Activated CD4-positive, alpha-beta T cell treated with anti-CD3 and anti-CD28 coated beads for 48 hours (primary cell): Measurements from ENCODE around the gene DNLZ.
A peak's percentile ranks its signal among the peaks of the same experiment; 100 is the strongest.
"Not testable (repeated sequence)": the region's sequence is repeated elsewhere in the genome, so short reads cannot be mapped to it uniquely, and the experiment has no call there.

ENCODE experiments used
- DNase-seq: peaks from one replicate; pipeline ENCODE4 v3.0.0-alpha.2; 2020

Gene DNLZ

DNA sequence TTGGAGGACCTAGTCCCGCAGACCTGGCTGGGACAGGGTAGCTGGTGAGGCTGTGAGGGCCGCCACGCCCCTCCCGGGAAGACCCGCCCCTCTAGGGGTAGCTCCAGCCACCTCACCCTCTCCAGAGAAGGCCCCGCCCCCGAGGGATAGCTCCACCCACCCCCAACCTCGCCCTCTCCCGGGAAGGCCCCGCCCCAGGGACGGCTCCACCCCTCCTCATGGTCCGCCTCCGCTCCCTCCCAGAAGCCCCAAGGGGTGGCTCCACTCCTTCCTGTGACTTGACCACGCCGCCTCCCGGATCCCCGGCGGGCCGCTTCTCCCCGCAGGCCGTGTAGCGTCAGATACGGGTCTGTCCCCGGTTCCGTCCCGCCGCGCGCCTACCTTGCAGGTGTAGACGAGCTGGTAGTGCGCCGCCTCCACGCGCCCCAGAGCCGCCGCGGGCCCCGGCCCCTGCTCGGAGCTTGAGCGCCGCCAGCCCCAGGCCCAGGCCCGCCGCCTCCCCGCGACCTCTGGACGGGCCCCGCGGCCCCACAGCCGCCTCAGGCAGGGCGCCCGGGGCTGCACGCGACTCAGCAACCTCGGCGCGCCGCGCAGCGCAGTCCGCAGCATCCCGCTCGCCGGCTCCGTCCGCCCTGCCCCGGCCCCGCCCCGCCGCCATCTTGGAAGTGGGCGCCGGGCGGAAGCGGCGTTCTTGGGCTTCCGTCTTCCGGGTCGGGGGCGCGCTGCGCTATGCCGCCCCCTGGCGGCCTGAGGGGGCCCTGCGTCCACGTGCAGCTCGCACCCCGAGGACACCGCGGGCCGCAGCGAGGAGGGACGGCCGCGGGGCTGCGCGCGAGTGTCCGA, at the start of gene DNLZ:
DNLZ (minus strand) TSS at position 639 of the 843 bp plus-strand sequence; CDS start at position 609, 30 bp downstream.
- DNase-seq: peak; percentile 98

DNA sequence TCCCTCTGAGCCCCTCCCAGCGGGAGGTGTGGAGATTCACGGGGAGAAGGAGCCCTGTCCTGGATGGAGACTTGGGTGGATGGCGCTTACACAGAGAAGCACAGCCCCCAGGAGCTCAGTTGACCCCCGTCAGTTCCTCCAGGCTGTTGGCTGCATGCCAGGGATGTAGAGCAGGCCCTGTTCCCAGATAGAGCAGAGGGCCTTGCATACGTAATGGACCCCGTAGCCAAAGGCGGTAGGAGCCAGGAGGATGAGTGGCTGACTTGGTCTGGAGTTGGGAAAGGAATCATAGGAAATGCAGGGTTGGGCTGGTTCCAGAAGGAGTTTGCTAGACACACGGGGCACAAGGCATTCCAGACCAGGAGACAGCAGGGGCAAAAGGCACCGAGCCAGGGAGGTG, 49.4 kb upstream of the DNLZ start:
- DNase-seq: no peak

DNA sequence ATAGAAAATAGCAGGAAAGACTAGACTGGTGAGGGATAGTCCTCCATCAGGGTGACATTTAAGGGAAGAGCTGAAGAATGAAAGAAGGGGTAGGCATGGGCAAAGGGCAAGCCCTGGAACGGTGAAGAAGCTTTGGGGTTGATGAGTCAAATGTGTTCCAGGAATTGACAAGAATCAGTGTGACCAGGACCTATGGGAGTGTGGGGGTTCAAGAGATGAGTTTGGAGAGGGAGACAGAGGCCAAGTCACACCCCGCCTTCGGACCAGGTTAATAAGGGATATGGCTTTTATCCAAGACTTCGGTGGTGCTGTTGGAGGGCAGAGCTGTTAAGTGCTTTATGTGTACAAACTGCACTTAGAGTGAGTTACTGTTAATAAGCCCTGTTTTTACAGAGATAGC, 47.8 kb upstream of the DNLZ start:
- no peak for DNase-seq

DNA sequence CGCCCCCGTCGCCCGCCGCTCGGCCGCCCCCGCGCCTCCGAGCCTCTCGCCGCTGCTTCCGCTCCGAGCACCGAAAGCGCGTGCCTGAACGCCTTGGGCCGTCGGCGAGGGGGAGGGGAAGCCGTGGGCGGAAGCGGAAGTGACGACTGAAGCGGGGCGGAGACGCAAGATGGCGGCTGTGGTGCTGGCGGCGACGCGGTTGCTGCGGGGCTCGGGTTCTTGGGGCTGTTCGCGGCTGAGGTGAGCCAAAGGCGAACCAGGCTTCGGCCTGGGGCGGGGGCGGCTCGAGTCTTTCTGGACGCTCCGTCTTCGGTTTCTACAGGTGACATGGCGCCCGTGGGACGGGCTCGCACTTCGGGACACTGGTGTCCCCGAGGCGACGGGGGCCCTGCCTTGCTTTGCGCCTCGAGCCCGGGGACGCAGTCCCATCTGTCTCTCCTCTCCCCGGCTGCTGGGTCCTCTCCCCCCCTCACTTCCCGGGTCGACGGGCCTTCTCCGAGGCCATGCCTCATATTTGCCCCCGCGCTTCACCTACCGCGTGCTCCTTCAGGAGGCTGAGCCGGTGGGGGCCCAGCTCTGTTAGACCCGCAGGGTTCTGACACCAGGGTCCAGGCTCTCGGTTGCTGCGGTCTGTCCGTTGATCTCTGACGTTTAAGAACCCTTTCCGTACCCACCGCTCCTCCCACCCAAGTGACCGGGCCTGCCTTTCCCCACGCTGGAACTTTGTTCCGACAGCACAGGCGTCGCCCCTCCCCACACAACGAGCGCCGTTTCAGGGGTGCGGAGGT, 47.1 kb upstream of the DNLZ start, which contains the start of the genes ENTR1 and PMPCA:
ENTR1 (minus strand) TSS at position 115 of the 788 bp plus-strand sequence. CDS start 217 bp downstream, outside the sequence.
PMPCA (plus strand) TSS at position 159 of the 788 bp plus-strand sequence; CDS start at position 170, 11 bp downstream.
- DNase-seq: peak; percentile 98

DNA sequence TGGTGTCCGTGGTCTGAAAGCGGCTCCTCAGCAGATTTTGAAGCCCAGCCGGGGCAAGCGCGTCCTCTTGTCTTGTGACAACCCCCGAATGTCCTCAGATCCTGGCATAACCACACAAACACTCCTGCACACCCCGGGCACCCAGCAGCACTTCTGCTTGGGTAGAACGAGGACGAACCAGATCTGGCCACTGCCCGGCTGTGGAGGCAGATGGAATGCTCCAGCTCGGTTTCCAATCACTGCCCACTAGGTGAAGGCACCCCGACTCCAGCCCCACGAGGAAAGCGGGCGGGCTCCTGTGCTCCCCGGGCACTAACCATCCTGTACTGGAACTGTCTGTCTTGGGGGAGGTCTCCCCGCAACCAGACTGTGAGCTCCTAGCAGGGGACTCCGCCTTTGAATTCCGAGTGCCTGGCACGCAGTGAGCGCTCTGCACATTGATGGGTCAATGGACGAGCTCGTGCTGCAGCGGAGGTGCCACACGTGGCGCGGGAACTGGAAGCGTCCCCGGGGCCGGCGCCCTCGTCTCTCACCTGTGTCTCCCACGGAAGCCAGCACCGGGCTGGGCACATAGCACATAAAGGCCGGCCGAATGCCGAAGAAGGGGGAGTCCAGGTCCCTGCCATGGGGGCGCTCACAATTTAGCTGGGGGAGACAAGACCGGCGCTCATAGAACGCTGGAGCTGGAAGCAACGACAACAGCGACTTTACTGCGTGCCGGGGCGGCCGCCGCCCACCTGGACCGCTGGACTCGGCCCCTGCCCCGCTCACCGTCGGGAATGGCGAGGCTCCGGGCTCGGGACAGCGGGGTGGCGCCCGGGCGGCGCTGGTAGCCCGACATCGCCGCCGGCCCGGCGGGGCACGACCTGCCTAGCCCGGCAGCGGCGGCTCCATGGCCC, 46.3 kb upstream of the DNLZ start:
- DNase-seq: peak; percentile 58

DNA sequence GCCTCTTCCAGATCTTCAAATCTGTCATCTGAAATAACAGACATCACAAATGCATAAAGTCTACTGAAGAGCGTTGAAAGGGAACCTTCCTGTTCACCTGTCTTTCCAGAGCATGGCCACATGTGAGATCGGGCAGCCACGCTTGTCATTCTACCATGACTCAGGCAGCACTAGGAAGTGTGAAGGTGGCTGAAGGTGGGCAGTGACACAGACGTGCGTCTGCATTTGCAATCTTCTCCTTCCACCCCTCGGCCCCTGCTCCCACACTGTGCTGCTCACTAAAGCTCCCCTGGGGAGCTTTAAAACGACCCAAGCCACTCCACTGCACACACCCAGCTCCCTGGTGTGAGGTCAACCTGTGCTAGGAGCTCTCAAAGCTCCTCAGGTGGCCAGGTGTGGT, 44.4 kb upstream of the DNLZ start:
- DNase-seq: no peak

DNA sequence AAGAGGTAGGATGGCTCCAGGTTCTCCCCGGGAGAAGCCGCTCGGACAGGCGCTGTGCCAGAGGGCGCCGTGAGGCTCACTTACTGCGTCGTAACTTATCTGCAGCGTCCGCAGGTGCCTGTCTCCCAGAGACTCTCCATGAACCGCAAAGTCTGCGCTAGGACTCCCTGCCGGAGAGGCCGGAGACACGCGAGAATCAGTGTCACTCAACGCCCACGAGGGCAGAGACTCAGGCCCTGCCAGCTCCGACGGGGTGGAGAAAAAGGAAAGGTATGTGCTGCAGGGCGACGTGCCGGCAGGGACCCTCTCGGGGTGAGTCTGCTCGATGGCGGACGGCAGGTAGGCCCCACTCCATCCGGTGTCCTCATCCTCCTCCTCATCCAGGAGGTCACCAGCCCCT, 43.5 kb upstream of the DNLZ start:
- DNase-seq: not testable (repeated sequence)

DNA sequence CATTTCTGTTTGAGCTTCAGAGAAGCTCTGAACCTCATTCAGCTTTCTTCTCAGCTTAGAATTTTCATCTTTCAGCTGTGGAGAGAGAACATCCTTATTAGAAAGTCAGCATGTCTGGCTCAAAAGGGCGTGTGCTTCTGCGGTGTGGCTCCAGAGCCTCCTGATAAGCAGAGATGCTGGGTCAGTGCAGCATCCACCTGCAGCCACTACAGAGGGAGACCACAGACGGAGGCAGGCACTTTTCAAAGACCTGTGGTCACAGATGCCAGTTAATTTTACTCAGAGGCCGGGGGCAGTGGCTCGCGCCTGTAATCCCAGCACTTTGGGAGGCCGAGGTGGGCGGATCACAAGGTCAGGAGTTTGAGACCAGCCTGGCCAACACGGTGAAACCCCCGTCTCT, 42.4 kb upstream of the DNLZ start:
- not testable (repeated sequence) for DNase-seq

DNA sequence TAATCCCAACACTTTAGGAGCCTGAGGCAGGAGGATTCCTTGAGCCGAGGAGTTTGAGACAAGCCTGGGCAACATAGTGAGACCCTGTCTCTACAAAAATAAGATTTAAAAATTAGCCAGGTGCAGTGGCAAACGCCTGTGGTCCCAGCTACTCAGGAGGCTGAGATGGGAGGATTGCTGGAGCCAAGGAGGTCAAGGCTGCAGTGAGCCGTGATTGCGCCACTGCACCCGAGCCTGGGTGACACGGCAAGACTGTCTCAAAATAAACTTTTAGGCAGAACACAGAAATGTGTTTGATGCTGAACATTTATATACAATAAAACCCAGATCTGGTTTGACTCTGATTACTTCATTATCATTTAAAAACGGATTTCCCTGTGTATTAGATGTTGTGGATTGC, 41.9 kb upstream of the DNLZ start:
- DNase-seq: no peak

DNA sequence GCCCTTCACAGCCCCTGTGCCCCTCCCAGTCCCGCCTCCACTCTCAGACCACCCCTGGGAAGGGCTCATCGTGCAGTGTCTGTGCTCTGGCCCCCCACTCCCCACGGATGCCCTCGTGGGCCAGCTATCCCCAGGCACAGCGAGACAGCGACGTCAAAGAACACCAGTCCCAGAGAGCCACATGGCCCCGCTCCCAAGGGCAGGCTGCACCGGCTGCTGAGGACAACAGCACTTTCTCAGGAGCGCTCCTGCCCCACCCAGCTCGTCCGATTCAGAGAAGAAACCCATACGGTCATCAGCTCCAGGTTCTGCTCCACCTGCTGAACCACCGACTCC, 41.2 kb upstream of the DNLZ start:
- no peak for DNase-seq

DNA sequence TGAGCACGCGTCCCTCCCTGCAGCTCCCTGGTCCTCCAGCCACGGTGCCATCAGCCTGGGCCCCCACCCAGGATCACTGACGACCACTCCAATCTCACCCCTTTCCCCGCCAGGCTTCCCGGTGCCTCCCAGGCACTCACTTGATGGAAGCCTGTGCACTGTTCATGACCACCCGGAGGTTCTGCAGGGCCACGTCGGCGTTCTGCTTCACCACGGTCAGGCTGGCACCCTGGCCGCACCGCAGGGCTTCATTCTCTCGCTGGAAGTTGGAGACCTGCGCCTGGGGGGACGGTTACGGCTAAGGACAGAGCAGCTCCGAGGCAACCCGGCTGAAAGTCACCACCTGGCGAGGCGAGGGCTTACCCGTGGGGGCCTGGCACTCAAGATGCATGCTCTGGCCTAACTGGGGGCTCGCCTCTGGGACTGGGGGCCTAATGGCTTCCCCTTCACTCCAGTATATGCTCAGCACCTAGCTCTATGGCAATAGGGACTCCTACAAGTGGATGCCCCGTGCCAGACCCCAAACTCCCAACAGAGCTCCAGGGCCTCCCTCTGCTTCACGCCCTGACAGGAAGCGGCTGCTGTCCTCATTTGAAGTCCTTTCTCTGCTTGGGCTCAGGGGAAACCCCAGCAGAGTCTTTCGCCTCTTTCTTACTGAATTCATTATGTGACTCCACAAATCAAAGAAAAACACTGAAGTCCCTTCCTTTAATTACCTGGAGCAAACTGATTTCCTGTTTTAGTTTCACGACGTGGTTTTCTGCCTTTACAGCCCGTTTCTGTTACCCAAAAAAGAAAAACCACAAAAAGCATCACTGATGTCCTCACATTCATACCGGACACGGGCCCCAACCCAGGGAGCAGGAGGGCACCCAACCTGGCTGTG, 40.6 kb upstream of the DNLZ start:
- DNase-seq: peak; percentile 63

DNA sequence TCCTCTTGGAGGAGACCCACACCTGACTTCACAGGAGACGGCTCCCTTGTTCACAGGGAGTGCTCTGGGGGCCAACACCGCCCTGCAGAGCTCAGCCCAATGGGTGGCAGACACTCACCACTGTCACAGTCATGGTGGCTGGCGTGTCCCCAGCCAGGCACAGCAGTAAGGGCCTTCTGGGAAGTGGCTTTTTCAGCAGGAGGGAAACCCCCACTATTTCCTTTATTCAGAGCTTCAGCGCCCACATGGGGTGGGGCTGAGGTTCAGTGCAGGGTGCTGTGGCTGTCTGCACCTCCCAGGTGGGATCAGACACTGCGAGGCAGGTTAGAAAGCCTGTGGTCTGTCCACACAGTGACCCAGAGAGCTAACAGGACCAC, 40.0 kb upstream of the DNLZ start:
- peak; percentile 82 for DNase-seq

DNA sequence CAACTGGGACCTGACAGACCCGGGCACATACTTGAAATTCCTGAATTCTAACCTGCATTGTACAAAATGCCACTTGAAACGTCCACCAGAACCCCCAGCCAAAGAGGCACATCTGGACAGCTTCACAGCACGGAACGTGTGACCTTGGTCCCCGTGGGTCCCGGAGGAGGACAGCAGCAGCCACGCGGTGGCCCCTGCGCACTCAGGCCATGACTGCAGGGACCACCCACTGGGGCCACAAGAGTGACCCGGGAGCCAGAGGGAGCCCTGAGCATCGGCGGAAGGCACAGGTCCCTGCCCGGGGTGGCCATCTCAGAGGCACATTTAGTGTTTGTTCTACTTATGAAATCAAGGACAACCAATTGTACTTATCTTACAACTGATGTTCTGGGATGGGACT, 38.5 kb upstream of the DNLZ start:
- DNase-seq: no peak

DNA sequence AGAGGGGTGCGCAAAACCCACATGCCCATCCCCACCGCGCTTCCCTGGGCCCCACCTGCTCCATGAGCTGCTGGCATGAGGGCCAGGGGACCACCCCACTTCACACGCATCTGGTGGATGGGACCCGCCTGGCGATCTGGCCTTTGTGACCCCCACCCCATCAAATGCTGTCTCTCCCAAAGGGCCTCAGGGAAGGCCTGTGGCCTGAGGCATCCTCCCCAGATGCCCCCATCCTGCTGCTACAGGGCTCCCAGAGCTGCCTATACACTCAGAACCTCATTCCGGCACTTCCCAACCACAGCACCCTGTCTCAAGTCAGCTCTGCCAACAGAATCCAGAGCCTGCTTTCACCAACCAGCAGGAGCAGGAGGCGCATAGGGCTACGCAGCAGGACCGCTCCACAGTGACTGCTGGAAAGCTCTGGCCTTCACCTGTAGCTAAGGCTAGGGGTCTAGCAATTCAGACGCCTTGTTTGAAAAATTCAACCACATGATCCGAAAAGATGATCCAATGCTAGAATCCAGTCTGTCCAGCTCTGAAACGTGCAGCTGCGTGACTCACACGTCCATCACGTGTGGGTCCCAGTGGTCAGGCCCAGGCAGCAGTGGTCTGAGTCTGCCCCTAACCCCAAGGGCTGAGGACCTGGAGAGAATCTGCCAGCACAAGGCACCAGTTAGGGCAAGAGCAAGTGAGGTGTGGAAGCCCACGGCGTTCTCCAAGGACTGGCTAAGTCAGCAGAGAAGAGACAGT, 37.8 kb upstream of the DNLZ start:
- no peak for DNase-seq

DNA sequence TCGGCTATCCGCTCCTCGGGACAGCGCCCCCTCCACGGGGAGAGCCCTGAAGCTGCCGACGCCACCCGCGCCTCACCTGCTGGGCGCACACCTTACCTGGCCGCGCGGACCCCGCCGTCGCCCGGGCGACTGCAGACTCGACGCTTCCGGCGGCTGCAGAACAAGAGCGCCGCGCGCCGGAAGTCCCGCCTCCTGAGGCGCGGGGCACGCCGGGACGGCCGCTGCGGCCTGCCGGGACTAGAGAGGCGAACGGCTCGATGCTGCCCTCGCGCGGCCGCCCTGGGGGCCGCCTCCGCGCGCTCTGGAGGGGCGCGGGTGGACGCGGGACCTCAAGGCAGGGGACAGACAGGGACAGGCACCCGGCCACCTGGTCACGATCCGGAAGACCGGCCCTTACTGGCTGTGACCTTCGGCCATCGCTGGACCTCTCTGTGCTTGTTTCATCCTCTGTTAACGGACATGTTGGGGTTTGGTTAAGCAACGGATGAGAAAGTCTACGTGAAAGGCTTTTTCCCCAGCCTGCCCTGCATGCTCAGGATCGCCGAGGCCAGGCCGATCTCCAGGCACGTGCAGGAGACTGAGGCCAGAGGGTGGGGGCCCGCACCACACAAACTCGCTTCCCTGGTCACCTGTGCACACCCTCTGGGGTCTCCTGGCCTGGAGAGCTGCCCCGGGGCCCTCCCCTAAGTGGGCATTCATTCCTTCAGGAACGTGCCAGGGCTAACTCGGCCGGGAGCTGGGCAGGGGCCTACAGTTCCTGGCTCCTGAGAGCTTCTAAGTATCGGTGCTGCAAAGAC, 36.7 kb upstream of the DNLZ start, which contains the start of gene SNAPC4:
SNAPC4 (minus strand) TSS at position 133 of the 797 bp plus-strand sequence. CDS start 1,742 bp downstream, outside the sequence.
- DNase-seq: peak; percentile 90

DNA sequence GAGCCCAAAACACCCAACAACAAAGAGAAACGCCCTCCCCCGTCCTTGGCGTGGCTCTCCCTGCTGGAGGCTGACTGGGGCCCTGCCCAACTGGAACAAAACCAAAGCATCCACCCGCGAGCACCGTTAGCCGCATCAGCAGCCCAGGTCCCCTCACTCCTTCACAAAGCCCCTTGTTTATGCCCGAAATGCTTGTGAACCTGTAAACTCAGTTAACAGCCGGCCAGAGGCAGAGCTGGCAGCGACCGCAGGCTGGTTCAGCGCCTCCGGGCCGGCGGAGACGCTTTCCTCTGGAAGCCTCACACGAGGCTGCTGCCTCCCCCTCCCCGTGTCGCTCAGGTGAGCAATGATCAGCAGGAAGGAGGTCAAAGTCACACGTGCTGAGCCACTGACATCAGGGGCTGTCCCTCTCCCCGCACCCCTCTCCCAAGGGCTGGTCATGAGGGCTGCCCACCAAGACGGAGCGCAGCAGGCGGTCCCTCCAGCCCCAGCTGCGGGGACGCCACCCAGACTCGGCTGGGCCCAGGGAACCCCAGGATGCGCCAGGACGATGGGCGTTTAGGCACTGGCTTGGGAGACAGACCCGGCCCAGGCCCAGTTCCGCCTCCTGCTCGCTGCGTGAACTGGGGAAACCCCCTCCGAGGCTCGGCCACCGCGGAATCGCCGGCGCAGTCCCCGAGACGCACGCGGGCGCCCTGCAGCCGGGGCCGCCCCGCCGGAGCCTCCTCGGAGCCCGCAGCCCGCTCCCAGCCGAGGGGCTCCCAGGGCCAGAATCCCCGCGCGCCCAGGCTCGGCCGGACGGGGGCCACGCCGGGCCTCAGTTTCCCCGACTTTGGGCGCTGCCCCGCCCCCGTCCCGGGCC, 35.9 kb upstream of the DNLZ start:
- peak; percentile 60 for DNase-seq

DNA sequence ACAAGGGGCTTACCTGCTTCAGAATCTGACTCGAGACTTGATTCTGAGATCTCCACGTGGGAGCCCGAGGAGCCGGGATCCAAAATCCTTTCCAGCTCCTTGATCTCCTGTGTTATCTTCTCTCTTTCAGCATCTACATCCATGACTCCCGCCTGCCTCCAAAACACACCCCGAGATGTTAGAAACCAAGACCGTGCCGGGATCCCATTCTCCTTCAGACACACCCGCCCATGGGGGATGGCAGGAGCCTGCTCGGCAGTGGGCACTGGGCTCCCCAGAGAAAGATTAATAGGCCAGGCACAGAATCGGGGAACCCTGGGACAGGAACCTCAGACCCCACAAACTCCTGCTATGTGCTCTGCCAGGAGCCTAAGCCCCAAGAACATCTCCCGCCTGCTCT, 34.7 kb upstream of the DNLZ start:
- DNase-seq: no peak

DNA sequence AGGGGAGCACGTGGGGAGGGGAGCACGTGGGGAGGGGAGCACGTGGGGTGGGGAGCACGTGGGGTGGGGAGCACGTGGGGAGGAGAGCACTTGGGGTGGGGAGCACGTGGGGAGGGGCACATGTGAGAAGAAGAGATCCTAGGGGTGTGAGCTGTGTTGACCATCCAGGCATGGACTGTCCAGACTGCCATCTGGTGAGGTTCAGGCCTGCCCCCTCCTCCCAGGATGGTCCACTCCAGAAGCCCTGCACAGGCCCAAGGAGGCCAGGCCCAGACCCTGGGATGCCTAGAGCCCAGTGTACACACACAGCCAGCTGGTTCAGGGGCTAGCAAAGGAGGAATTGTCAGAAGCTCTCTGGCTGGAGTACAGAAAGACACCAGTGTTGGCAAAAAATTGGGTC, 34.1 kb upstream of the DNLZ start:
- no peak for DNase-seq

DNA sequence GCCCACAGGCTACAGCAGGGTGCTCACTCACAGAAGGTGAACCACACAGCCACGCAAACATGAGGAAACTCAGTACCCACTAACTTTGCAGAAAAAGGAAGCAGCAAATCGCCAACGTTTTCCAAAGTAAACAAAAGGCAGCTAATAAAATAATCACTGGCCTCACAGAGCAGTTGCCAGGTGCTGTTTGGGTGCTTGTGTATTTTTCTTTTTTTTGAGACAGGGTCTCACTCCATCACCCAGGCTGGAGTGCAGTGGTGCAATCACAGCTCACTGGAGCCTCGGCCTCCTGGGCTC, 32.6 kb upstream of the DNLZ start:
- no peak for DNase-seq
